Neutrophil (primary cell): ENCODE results near the gene IGFBP4.
A peak's percentile ranks its signal among the peaks of the same experiment; 100 is the strongest.
"Not testable (repeated sequence)": the region's sequence is repeated elsewhere in the genome, so short reads cannot be mapped to it uniquely, and the experiment has no call there.

Experiments used
- H3K27ac ChIP-seq: fragments of 200-600 bp; sonication (generic); 2 replicates; pipeline ENCODE4 v1.5.1; 2016; ENCODE audit warnings: mild to moderate bottlenecking, moderate library complexity
- H3K27me3 ChIP-seq: fragments of 200-600 bp; sonication (generic); 2 replicates; pipeline ENCODE4 v1.6.0; 2016; ENCODE audit warnings: mild to moderate bottlenecking
- H3K36me3 ChIP-seq: fragments of 200-600 bp; sonication (generic); 2 replicates; pipeline ENCODE4 v1.5.1; 2017
- H3K4me1 ChIP-seq, 2 experiments: fragments of 200-600 bp in 1 of 2; sonication (generic) in 1 of 2; 1 replicate in 1 of 2; 2 replicates in 1 of 2; pipeline versions ENCODE4 v1.5.1 to v1.6.1; 2013 to 2016; ENCODE audit warnings: low read depth in 1 of 2, low read length in 1 of 2, mild to moderate bottlenecking in 1 of 2, moderate library complexity in 1 of 2; ENCODE audit not compliant: control insufficient read depth in 1 of 2, insufficient read depth in 1 of 2
- H3K4me3 ChIP-seq, 2 experiments: fragments of 200-600 bp in 1 of 2; sonication (generic) in 1 of 2; 1 replicate in 1 of 2; 2 replicates in 1 of 2; pipeline ENCODE4 v1.5.1; 2013 to 2016; ENCODE audit warnings: low read depth in 1 of 2, low read length in 1 of 2, mild to moderate bottlenecking in 1 of 2, moderate library complexity in 1 of 2
- H3K9me3 ChIP-seq: fragments of 200-600 bp; sonication (generic); 2 replicates; pipeline ENCODE4 v1.5.1; 2016
- CTCF ChIP-seq: fragments of 200-600 bp; sonication (generic); IDR thresholded peaks from 2 replicates; pipeline ENCODE4 v1.5.1; 2016; ENCODE audit warnings: antibody characterized with exemption

IGFBP4 gene

GRCh38 chr17:40410082-40410481 lies 33.2 kb upstream of the IGFBP4 start:
- no peak overlapping the region for H3K27ac ChIP-seq
- no peak for TF ChIP-seq CTCF
- no peaks in the 10 kb centered on the region for H3K4me1 ChIP-seq
- H3K27me3 ChIP-seq = no peaks in the 10 kb centered on the region
- no peaks in the 10 kb centered on the region for H3K9me3 ChIP-seq
- H3K36me3 ChIP-seq = peaks cover 51% of the 10 kb centered on the region
- H3K4me3 ChIP-seq = no peak overlapping the region

- H3K27me3 ChIP-seq = no peaks in the 10 kb centered on the region
- H3K4me3 ChIP-seq = no peak overlapping the region
- peaks cover 49% of the 10 kb centered on the region for H3K36me3 ChIP-seq
- H3K9me3 ChIP-seq = no peaks in the 10 kb centered on the region
- no peak overlapping the region for H3K27ac ChIP-seq
- TF ChIP-seq CTCF = no peak
- peaks cover 7 to 8% of the 10 kb centered on the region in 2 experiments for H3K4me1 ChIP-seq
Observed at GRCh38 chr17:40411821-40412220, 31.4 kb upstream of the IGFBP4 start.

DNA sequence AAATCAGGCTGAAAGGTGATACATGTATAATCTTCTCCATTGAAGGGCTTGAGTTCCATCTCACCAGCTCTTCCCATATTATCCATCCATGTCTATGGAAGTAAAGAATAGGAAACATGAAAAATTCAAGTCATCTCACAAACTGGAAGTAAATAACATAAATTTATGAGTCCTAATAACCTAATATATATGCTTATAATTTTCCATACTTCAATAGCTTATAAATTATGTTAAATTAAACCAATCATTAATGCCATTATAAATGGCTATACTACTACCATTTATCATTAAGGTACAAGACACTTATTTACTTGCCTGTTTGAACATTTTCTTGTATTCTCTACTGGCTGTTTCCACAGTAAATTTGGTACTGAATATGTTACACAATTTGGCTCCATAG lies 30.4 kb upstream of the IGFBP4 start:
- no peaks in the 10 kb centered on the region for H3K27me3 ChIP-seq
- no peaks in the 10 kb centered on the region for H3K9me3 ChIP-seq
- TF ChIP-seq CTCF = no peak
- no peak overlapping the region for H3K4me3 ChIP-seq
- H3K36me3 ChIP-seq = peaks cover 40% of the 10 kb centered on the region
- H3K4me1 ChIP-seq = peaks cover 15 to 16% of the 10 kb centered on the region in 2 experiments
- H3K27ac ChIP-seq = no peak overlapping the region

DNA sequence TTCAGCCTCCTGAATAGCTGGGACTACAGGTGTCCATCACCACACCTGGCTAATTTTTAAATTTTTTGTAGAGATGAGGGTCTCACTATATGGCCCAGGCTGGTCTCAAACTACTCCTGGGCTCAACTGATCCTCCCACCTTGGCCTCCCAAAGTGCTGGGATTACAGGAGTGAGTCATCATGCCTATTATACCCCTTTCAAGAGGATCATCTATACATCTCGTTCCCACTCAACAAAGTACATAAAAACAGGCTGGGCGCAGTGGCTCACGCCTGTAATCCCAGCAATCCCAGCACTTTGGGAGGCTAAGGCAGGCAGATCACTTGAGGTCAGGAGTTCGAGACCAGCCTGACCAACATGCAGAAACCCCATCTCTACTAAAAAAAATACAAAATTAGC lies 28.9 kb upstream of the IGFBP4 start:
- Histone ChIP-seq H3K4me1 (peaks cover 27 to 29% of the 10 kb centered on the region in 2 experiments), H3K36me3 (peaks cover 30% of the 10 kb centered on the region)
- H3K4me3 ChIP-seq, H3K27ac ChIP-seq, H3K27me3 ChIP-seq, H3K9me3 ChIP-seq: not testable (repeated sequence)

DNA sequence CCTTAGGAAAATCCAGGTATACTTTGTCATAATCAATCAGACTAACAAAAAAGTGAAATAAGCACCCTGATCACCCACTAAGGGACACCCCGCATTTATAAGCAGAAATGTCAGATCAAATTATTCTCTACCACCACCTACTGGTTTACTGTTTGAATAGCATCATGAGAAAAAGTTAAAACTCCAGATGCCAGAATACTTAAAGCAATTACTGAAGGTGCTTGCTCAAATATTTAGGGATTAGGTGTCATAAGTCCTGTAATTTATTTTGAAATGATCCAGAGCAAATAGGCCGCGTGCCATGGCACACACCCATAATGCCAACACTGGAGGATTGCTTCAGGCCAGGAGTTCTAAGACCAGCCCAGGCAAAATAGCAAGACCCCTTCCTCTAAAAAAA lies 27.9 kb upstream of the IGFBP4 start:
- Histone ChIP-seq H3K9me3 (no peaks in the 10 kb centered on the region), H3K27ac (no peak overlapping the region), H3K27me3 (no peaks in the 10 kb centered on the region), H3K4me3 (no peak overlapping the region), H3K4me1 (peaks cover 34 to 36% of the 10 kb centered on the region in 2 experiments), H3K36me3 (peaks cover 25% of the 10 kb centered on the region)
- peak; percentile 73 for TF ChIP-seq CTCF

- Histone ChIP-seq H3K27ac (no peak overlapping the region), H3K4me1 (peaks cover 34 to 36% of the 10 kb centered on the region in 2 experiments), H3K4me3 (no peak overlapping the region), H3K9me3 (no peaks in the 10 kb centered on the region), H3K36me3 (peaks cover 15% of the 10 kb centered on the region), H3K27me3 (no peaks in the 10 kb centered on the region)
- TF ChIP-seq CTCF = no peak
Observed at GRCh38 chr17:40416671-40417070, 26.6 kb upstream of the IGFBP4 start.
